Naive thymus-derived CD8-positive, alpha-beta T cell (primary cell): Measurements from ENCODE around the gene C6orf163. TPM values are rescaled to one million over a fixed set of nuclear protein-coding genes. Genes with fewer than 3 reads are reported as not detected.

ENCODE experiments used
- ATAC-seq, 2 donors: fragments of 150-1000 bp; cut with Tn5 transposase in 1 of 2; sonication (Bioruptor Pico), chemical (Tn5 transposase) in 1 of 2; 1 replicate in 1 of 2; 2 replicates in 1 of 2; pipeline ENCODE4 v1.10.0; 2021; ENCODE audit warnings: mild to moderate bottlenecking in 2 of 2, moderate library complexity in 2 of 2
- POLR2A ChIA-PET: fragments of 350-600 bp; sonication (Branson Sonifier 250); formaldehyde crosslinking; loops from one replicate; lab custom pipeline; 2021; ENCODE audit warnings: antibody characterized with exemption; lab: Charles Lee
- DNase-seq, 10 donors: peaks; one replicate each; pipeline versions ENCODE4 v3.0.0 to v3.0.0-alpha.2; 2020 to 2022
- H3K27ac Mint-ChIP-seq, 10 donors: one replicate each; pipeline ENCODE4 v1.8.0; 2020 to 2022; ENCODE audit warnings: mild to moderate bottlenecking in 10 of 10, mixed read lengths in 10 of 10, moderate library complexity in 4 of 10, inconsistent platforms in 1 of 10
- H3K27me3 Mint-ChIP-seq, 5 donors: one replicate each; pipeline ENCODE4 v1.8.0; 2021 to 2022; ENCODE audit warnings: mixed read lengths in 5 of 5
- H3K36me3 Mint-ChIP-seq, 3 donors: one replicate each; pipeline ENCODE4 v1.8.0; 2020 to 2022; ENCODE audit warnings: mixed read lengths in 3 of 3, mild to moderate bottlenecking in 2 of 3, inconsistent platforms in 1 of 3
- H3K4me1 Mint-ChIP-seq, 4 donors: one replicate each; pipeline ENCODE4 v1.8.0; 2021 to 2022; ENCODE audit warnings: mixed read lengths in 4 of 4
- H3K4me3 Mint-ChIP-seq, 10 donors: one replicate each; pipeline ENCODE4 v1.8.0; 2020 to 2022; ENCODE audit warnings: mild to moderate bottlenecking in 10 of 10, mixed read lengths in 10 of 10, moderate library complexity in 6 of 10, inconsistent platforms in 1 of 10
- H3K9me3 Mint-ChIP-seq, 9 donors: one replicate each; pipeline ENCODE4 v1.8.0; 2020 to 2022; ENCODE audit warnings: mixed read lengths in 9 of 9, mild to moderate bottlenecking in 3 of 9, inconsistent platforms in 1 of 9, moderate library complexity in 1 of 9
- polyA plus RNA-seq, 3 donors: library from polyadenylated mRNA; unstranded; fragments of 300-500 nt; fragmentation: Illumina TruSeq; gene quantifications; one replicate each; pipeline ENCODE4 v1.2.3, GENCODE V29; 2021
- total RNA-seq, 8 experiments: library from RNA in 2 of 8; stranded (reverse) in 2 of 8; gene quantifications; one replicate each; pipeline ENCODE4 v1.2.3 and lab custom pipeline; 2021 to 2026

Gene C6orf163
- total and polyA plus RNA-seq, 5 experiments from 2014 or later, result 0.23 to 5.0 (median 0.51) TPM

DNA sequence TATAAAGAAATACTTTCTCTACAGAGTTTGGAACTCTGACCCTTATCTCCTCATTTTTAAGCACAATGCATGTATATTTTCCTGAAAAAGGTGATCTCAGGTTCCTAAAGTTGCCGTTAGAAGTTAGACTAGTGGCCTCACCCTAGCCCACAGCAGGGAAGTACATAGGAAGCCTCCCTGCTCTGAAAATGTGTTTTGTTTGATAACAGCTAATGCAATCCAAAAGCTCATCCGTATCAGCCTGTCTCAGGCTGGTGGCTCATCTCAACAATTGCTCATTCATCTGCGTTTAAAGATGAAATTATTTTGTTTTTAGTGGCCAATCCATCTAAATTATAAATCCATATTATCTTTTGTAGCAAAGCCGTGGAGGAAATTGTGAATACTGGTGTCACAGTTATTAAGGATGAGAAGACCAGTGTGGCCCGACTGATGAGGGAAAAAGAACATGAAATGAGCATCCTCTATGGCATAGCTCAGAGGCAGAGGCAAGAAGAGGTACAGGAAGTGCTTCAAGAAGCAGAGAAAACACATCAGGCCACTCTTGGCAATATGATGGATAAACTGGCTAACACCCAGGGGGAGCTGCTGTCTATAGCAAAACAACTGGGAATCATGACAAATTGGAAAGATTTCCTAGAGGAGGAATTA lies 20.1 kb downstream of the C6orf163 start:
- Mint-ChIP-seq H3K27ac (no peak overlapping the region), H3K4me3 (no peak overlapping the region), H3K36me3 (peaks cover 17 to 20% (median 18%) of the 10 kb centered on the region in 3 donors), H3K9me3 (peaks cover 4 to 24% (median 9%) of the 10 kb centered on the region in 9 donors), H3K27me3 (no peaks in the 10 kb centered on the region), H3K4me1 (no peaks in the 10 kb centered on the region)
- DNase-seq (no peak), ATAC-seq (no peak)
- POLR2A ChIA-PET, result no interaction called here

DNA sequence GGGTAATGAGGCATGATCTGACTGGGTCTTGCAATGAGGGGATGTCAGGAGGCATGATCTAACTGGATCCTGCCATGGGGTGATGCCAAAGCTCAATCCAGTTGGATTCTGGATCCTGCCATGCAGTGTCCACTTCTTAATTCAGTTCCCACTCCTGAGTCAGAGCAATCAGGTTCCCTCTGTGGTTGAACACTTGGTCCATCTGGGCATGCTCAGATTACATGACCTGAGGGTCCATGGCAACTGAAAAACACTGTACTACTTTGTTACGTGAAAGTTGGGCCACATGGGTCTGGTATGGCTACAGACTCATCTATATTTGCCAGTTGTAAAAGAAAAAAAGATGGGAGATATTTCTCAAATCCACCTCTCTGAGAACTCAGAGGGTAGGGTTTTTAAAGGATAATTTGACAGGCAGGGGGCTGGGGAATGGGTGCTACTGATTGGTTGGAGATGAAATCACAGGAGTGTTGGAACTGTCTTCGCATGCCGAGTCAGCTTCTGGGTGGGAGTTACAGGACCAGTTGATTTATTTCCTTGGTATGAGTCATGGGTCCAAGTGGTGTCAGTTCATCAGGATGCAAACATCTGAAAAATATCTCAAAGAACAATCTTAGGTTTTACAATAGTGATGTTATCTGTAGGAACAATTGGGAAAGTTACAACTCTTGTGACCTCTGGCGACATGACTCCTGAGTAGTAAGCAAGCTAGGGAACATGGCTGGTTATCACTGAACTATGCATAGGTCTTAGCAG lies 21.6 kb downstream of the C6orf163 start:
- Mint-ChIP-seq H3K4me1 (no peaks in the 10 kb centered on the region), H3K9me3 (peaks cover 5 to 29% (median 10%) of the 10 kb centered on the region in 9 donors), H3K4me3 (no peak overlapping the region), H3K36me3 (peaks cover 14 to 18% (median 14%) of the 10 kb centered on the region in 3 donors), H3K27ac (no peak overlapping the region), H3K27me3 (no peaks in the 10 kb centered on the region)
- no peak for ATAC-seq
- POLR2A ChIA-PET, result no interaction called here
- DNase-seq, result no peak

DNA sequence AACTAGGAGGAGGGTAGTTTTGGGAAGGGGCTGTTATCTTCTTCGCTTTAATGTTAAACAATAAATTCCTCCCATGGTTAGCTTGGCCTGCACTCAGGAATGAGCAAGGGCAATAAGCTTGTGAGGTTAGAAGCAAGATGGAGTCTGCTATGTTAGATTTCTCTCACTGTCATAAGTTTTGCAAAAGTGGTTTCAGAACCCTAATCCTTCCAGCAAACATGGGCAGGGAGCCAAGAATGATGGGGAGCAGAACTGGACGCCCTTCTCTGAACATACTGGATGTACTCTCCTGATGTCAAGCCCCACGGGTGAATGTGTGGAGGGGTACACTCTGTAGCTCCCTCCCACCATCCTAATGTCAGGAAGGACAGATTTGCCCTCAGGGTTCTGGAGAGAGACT lies 22.3 kb downstream of the C6orf163 start:
- Mint-ChIP-seq H3K27me3 (no peaks in the 10 kb centered on the region), H3K27ac (no peak overlapping the region), H3K9me3 (peaks cover 5 to 29% (median 10%) of the 10 kb centered on the region in 9 donors), H3K4me3 (peak overlapping the region in 1 of 10 donors; percentile 10), H3K36me3 (peaks cover 12 to 18% (median 14%) of the 10 kb centered on the region in 3 donors), H3K4me1 (no peaks in the 10 kb centered on the region)
- no peak for DNase-seq
- ATAC-seq, result no peak
- POLR2A ChIA-PET, result no interaction called here

DNA sequence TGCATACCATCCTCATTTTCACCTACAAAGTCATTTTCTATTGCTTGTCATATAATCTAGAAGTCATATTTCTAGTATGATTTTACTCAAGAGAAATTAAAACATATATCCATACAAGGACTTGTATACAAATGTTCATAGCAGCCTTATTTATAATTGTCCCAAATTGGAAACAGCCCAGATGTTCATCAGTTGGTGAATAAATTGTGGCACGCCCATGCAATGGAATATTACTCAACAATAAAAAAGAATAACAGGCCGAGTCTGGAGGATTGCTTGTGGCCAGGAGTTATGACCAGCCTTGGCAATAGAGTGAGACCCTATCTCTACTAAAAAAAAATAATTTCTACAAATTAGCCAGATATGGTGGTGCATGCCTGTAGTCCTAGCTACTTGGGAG lies 28.8 kb downstream of the C6orf163 start:
- ATAC-seq (no peak), DNase-seq (no peak)
- POLR2A ChIA-PET, result no interaction called here
- H3K27ac Mint-ChIP-seq, result no peak overlapping the region
- H3K4me1 Mint-ChIP-seq, result peaks cover 0 to under 1% (median 0%) of the 10 kb centered on the region in 4 donors
- H3K9me3 Mint-ChIP-seq, result peaks cover 0 to 10% (median 4%) of the 10 kb centered on the region in 9 donors
- peaks cover 0 to 5% (median 3%) of the 10 kb centered on the region in 3 donors for H3K36me3 Mint-ChIP-seq
- H3K4me3 Mint-ChIP-seq, result no peak overlapping the region
- no peaks in the 10 kb centered on the region for H3K27me3 Mint-ChIP-seq

DNA sequence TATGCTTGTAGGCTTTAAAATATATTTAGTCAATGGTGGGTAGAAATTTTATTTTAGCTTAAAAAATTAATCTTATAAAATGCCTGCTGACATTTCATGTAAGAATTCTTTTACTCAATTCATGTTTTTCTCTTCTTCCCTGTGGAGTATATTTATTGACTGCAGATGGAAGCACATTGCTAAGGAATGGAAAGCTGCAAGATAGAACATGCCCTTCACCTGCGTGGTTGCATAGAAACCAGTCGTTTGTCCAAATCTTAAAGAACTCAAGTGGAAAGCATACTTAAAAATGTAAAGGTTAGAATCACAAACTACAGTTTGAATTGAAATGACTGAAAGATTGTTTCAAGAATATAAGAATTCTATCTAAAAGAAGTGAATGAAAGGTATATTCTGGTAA lies 30.7 kb downstream of the C6orf163 start:
- Mint-ChIP-seq H3K4me1 (peaks cover 0 to 5% (median 0%) of the 10 kb centered on the region in 4 donors), H3K36me3 (peaks cover 0 to 6% (median 5%) of the 10 kb centered on the region in 3 donors), H3K27me3 (no peaks in the 10 kb centered on the region), H3K27ac (no peak overlapping the region), H3K4me3 (no peak overlapping the region), H3K9me3 (no peaks in the 10 kb centered on the region)
- no peak for ATAC-seq
- no peak for DNase-seq
- POLR2A ChIA-PET, result no interaction called here

DNA sequence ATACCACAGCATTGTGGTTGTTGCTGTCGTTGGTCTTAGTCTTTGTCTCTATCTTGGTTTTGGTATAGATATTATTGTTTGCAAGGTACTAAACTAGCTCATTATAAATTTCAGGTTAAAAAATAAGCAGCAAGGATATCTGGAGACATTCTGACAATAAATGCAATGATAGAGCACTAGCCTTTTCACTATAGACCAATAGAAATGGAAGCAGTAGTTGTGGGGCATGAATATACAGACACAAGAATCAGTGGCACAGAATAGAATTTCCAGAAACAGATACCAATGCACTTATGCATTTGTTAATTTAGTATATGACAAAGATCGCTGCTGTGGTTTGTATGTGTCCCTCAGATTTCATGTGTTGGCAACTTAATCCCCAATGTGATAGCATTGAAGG lies 32.0 kb downstream of the C6orf163 start:
- H3K4me1 Mint-ChIP-seq, result peaks cover 0 to 5% (median 0%) of the 10 kb centered on the region in 4 donors
- DNase-seq (no peak), ATAC-seq (no peak)
- no peaks in the 10 kb centered on the region for H3K9me3 Mint-ChIP-seq
- POLR2A ChIA-PET, result no interaction called here
- no peak overlapping the region for H3K4me3 Mint-ChIP-seq
- no peaks in the 10 kb centered on the region for H3K27me3 Mint-ChIP-seq
- no peak overlapping the region for H3K27ac Mint-ChIP-seq
- H3K36me3 Mint-ChIP-seq, result peaks cover 0 to 6% (median 5%) of the 10 kb centered on the region in 3 donors

DNA sequence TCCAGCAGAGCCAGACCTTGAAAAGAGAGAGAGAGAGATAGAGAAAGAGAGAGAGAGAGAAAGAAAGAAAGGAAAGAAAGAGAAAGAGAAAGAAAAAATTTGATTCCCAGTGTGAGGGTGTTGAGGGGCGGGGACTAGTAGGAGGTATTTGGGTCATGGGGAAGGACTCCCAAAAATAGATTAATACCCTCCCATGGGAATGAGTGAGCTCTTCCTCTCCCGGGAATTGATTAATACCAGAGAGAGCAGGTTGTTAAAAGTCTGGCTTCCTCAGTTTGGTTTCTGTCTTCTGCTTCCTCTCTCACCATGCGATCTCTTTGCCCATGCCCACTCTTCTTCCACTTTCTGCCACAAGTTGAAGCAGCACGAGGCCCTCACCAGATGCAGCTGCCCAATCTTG lies 34.3 kb downstream of the C6orf163 start:
- H3K27me3 Mint-ChIP-seq, result no peaks in the 10 kb centered on the region
- H3K36me3 Mint-ChIP-seq, result peaks cover 0 to 3% (median 2%) of the 10 kb centered on the region in 3 donors
- H3K27ac Mint-ChIP-seq, result peak overlapping the region in 1 of 10 donors; percentile 71
- no peak for DNase-seq
- H3K4me1 Mint-ChIP-seq, result peaks cover 0 to 5% (median 0%) of the 10 kb centered on the region in 4 donors
- ATAC-seq, result no peak
- peak overlapping the region in 1 of 10 donors; percentile 12 for H3K4me3 Mint-ChIP-seq
- POLR2A ChIA-PET, result no interaction called here
- no peaks in the 10 kb centered on the region for H3K9me3 Mint-ChIP-seq

DNA sequence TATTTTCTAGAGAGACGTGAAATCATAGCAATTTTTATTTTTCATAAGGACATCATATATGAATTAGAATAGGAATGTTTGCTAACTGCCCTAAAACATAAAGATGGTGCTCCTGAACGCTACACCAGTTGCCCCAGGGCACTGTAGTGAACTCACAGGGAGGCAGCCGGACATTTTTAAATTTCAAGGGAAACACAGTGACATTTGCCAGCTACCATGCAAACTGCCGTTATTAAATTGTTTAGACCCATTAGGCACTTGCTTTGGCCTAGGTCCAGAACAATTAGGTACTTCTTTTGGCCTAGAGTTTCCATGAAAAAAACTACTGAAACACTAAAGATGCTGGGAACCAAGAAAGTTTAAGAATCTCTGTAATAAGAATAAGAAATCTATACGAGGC lies 38.2 kb downstream of the C6orf163 start:
- ATAC-seq (no peak), DNase-seq (no peak)
- peaks cover 0 to 3% (median 0%) of the 10 kb centered on the region in 3 donors for H3K36me3 Mint-ChIP-seq
- POLR2A ChIA-PET, result no interaction called here
- no peaks in the 10 kb centered on the region for H3K9me3 Mint-ChIP-seq
- H3K4me3 Mint-ChIP-seq, result no peak overlapping the region
- no peak overlapping the region for H3K27ac Mint-ChIP-seq
- peaks cover 0 to 5% (median 0%) of the 10 kb centered on the region in 4 donors for H3K4me1 Mint-ChIP-seq
- H3K27me3 Mint-ChIP-seq, result no peaks in the 10 kb centered on the region

DNA sequence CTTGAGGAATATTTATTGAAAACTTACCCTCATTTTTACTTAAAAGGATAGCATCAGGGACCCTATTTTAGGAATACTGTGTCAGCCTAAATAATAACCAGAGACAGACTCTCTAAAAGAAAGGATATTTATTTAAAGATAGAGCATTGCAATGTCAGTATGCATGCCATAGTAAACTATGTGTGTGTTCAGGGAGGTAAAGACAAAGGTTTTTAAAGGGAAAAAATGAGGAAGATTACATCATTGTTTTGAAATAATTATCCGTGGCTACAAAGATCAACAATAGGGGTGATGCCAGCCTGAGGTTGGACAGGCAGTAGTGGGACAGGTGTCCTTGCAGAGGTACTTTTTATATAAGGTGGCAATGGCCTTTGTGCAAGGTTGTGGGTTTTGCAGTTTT lies 39.4 kb downstream of the C6orf163 start:
- ATAC-seq (no peak), DNase-seq (no peak)
- Mint-ChIP-seq H3K9me3 (no peaks in the 10 kb centered on the region), H3K4me1 (no peaks in the 10 kb centered on the region), H3K4me3 (no peak overlapping the region), H3K27me3 (no peaks in the 10 kb centered on the region), H3K36me3 (no peaks in the 10 kb centered on the region), H3K27ac (no peak overlapping the region)
- POLR2A ChIA-PET, result no interaction called here

DNA sequence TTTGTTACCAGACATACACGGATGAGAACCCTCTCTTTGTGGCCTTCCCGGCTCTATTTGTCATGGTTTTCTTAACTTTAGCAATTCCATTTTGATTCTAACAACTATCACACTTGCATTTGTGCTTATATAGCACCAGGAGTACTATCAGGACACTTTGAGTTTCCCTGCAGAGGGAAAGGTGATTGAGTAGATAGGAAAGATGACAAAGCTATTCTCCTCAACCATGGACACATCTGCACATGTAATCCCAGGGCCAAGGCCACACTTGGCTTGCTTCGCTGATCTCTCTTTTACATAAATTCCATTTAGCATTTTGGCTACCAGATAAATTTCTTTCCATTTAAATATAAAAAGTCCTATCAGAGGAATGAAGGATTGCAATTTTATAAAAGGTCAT lies 39.8 kb downstream of the C6orf163 start:
- Mint-ChIP-seq H3K4me3 (no peak overlapping the region), H3K27ac (no peak overlapping the region), H3K36me3 (no peaks in the 10 kb centered on the region), H3K27me3 (no peaks in the 10 kb centered on the region), H3K9me3 (no peaks in the 10 kb centered on the region), H3K4me1 (no peaks in the 10 kb centered on the region)
- POLR2A ChIA-PET, result no interaction called here
- ATAC-seq (no peak), DNase-seq (no peak)

DNA sequence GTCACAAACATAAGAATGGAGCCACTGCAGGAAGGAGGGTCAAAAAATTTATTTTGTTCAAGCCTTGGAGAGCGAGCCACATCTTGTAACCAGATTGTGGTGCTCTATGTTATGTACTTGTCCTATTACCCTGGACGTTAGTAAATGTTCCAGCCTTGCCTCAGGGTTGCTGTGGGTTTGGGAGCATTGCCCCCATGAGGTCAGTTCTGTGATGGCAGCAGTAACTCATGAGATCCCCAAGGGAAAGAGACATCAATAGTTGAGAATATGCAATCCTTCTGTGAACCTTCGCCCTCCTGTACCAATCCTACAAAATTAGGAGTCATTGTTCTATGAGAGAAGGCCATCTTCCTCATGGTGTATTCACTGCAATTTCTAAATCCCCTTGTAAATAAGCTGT lies 46.7 kb downstream of the C6orf163 start:
- Mint-ChIP-seq H3K36me3 (no peaks in the 10 kb centered on the region), H3K9me3 (no peaks in the 10 kb centered on the region), H3K4me1 (peaks cover 0 to 5% (median 2%) of the 10 kb centered on the region in 4 donors), H3K4me3 (no peak overlapping the region), H3K27me3 (no peaks in the 10 kb centered on the region), H3K27ac (no peak overlapping the region)
- ATAC-seq (no peak), DNase-seq (no peak)
- POLR2A ChIA-PET, result no interaction called here

DNA sequence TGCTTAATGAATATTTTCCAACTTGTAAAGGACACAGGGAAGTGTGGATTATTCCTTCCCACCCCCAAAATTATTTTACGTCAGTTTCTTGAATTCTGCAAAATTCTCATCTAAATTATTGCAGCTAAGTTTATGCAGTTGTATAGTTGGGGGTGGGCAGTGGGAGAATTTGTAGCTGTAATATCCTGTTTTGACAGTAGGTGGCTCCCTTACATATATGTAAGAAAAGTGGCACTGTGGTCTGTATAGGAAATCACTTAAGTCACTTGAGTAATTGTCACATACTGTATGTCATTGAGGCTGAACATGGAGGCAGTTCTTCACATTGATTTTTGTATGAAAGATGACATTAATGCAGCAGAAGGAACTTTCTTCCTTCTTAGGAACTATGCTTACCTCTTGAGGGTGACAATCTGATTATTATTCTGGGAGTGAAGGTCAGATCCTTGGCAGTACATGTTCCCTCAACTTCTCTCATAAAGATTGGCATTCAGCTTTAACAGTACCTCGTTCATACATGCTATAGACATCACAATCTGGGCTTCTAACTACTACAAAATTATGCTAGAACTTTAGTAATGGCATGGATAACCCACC lies 48.5 kb downstream of the C6orf163 start:
- no peak overlapping the region for H3K27ac Mint-ChIP-seq
- peak in 6 of 10 donors; percentile 24 to 65 (median 55) for DNase-seq
- ATAC-seq, result peak; percentile 89 to 92
- H3K36me3 Mint-ChIP-seq, result no peaks in the 10 kb centered on the region
- peaks cover 0 to 5% (median 2%) of the 10 kb centered on the region in 4 donors for H3K4me1 Mint-ChIP-seq
- POLR2A ChIA-PET, result no interaction called here
- no peak overlapping the region for H3K4me3 Mint-ChIP-seq
- H3K9me3 Mint-ChIP-seq, result no peaks in the 10 kb centered on the region
- H3K27me3 Mint-ChIP-seq, result no peaks in the 10 kb centered on the region

DNA sequence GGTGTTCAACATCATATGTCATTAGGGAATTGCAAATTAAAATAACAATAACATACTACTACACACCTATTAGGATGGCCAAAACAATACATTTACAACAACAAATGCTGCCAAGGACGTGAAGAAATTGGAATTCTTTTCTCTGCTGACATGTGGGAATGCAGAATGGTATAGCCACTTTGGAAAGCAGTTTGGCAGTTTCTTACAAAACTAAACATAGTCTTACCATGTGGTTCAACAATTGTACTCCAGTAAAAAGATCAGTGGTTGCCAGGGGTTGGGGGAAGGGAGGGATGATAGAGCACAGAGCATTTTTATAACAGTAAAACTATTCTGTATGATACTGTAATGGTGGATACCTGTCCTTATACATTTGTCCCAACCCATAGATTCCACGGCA lies 50.8 kb downstream of the C6orf163 start:
- Mint-ChIP-seq H3K9me3 (no peaks in the 10 kb centered on the region), H3K27ac (no peak overlapping the region), H3K4me3 (no peak overlapping the region), H3K36me3 (peaks cover 0 to 1% (median 0%) of the 10 kb centered on the region in 3 donors), H3K4me1 (peaks cover 0 to 5% (median 2%) of the 10 kb centered on the region in 4 donors), H3K27me3 (no peaks in the 10 kb centered on the region)
- no peak for ATAC-seq
- POLR2A ChIA-PET, result no interaction called here
- no peak for DNase-seq
